GM12865 (cell line): ENCODE measurements around the gene ZBTB25.

Experiments used
- DNase-seq: peaks from one replicate; pipeline ENCODE4 v3.0.0; 2010; ENCODE audit warnings: low read depth
- H3K4me3 ChIP-seq: 2 replicates; pipeline ENCODE4 v1.5.1; 2011; ENCODE audit warnings: mild to moderate bottlenecking, low read depth, low read length, control low read depth
- CTCF ChIP-seq: IDR thresholded peaks from 2 replicates; pipeline ENCODE4 v1.5.1; 2011; ENCODE audit warnings: low read length, control low read depth, low read depth, inconsistent platforms; ENCODE audit not compliant: insufficient read depth; ENCODE audit errors: missing control alignments

ZBTB25 gene

GRCh38 chr14:64411001-64411400 is 92.6 kb downstream of the ZBTB25 start:
- no peak overlapping the region for H3K4me3 ChIP-seq
- no peak for DNase-seq
- TF ChIP-seq CTCF = no peak

GRCh38 chr14:64410084-64410774 is 93.4 kb downstream of the ZBTB25 start:
- TF ChIP-seq CTCF = no peak
- no peak for DNase-seq
- no peak overlapping the region for H3K4me3 ChIP-seq

- peak; percentile 37 for DNase-seq
- no peak overlapping the region for H3K4me3 ChIP-seq
- TF ChIP-seq CTCF = no peak
Observed at GRCh38 chr14:64409126-64409920, 94.3 kb downstream of the ZBTB25 start.

GRCh38 chr14:64407329-64407728 is 96.3 kb downstream of the ZBTB25 start:
- no peak for TF ChIP-seq CTCF
- H3K4me3 ChIP-seq = no peak overlapping the region
- peak; percentile 31 for DNase-seq

- TF ChIP-seq CTCF = no peak
- H3K4me3 ChIP-seq = no peak overlapping the region
- DNase-seq = no peak
Observed at GRCh38 chr14:64405295-64405694, 98.3 kb downstream of the ZBTB25 start.

GRCh38 chr14:64401949-64402348 is 101.7 kb downstream of the ZBTB25 start:
- no peak for TF ChIP-seq CTCF

More at GRCh38 chr14:64401949-64402348, 101.7 kb downstream of the ZBTB25 start:
- no peak overlapping the region for H3K4me3 ChIP-seq
- no peak for DNase-seq
